B cell (primary cell): ENCODE data around the gene SPACA6.

Experiments
- CTCF ChIP-seq: fragments of 200-600 bp; IDR thresholded peaks from one replicate; pipeline ENCODE4 v1.8.0; 2022; ENCODE audit warnings: antibody characterized with exemption, mild to moderate bottlenecking
- EZH2 ChIP-seq: IDR thresholded peaks from 2 replicates; pipeline ENCODE4 v1.6.1; 2012; ENCODE audit warnings: borderline replicate concordance, low read depth, mild to moderate bottlenecking, moderate library complexity, low read length; ENCODE audit not compliant: insufficient read depth, poor library complexity, severe bottlenecking

- TF ChIP-seq CTCF (no peak), EZH2 (no peak)
Measured at GRCh38 chr19:51710163-51710562, 17.0 kb downstream of the SPACA6 start.
